Astrocyte (in vitro differentiated cells and primary cell): ENCODE results near the gene DDOST. TPM values are rescaled to one million over a fixed set of nuclear protein-coding genes. Genes with fewer than 3 reads are reported as not detected.
"Not testable (repeated sequence)": the region's sequence is repeated elsewhere in the genome, so short reads cannot be mapped to it uniquely, and the experiment has no call there.

Experiments
- DNase-seq: peaks from one replicate; pipeline ENCODE4 v3.0.0-alpha.2; 2010; ENCODE audit warnings: low read depth
- FAIRE-seq: peaks from 2 replicates; lab custom pipeline; 2011; peaks lifted over from hg19 to GRCh38; lab: Jason Lieb, UNC
- H2AFZ ChIP-seq: 2 replicates; pipeline ENCODE4 v1.6.0; 2012; ENCODE audit warnings: low read depth, low read length, inconsistent platforms
- H3K27ac ChIP-seq: 2 replicates; pipeline ENCODE4 v1.5.1; 2011; ENCODE audit warnings: low read depth, low read length, inconsistent platforms
- H3K27me3 ChIP-seq: 2 replicates; pipeline ENCODE4 v1.6.0; 2011; ENCODE audit warnings: low read length, inconsistent platforms; ENCODE audit not compliant: insufficient read depth
- H3K36me3 ChIP-seq: 2 replicates; pipeline ENCODE4 v1.5.1; 2011; ENCODE audit warnings: low read length, inconsistent platforms; ENCODE audit not compliant: insufficient read depth
- H3K4me1 ChIP-seq: 2 replicates; pipeline ENCODE4 v1.5.1; 2011; ENCODE audit warnings: low read length, inconsistent platforms; ENCODE audit not compliant: insufficient read depth
- H3K4me2 ChIP-seq: 2 replicates; pipeline ENCODE4 v1.6.0; 2012; ENCODE audit warnings: low read length, inconsistent platforms
- H3K4me3 ChIP-seq: 2 replicates; pipeline ENCODE4 v1.5.1; 2011; ENCODE audit warnings: low read depth, mild to moderate bottlenecking, low read length, inconsistent platforms; ENCODE audit not compliant: insufficient read depth
- H3K79me2 ChIP-seq: 2 replicates; pipeline ENCODE4 v1.6.0; 2012; ENCODE audit warnings: mild to moderate bottlenecking, low read length, inconsistent platforms; ENCODE audit not compliant: insufficient read depth
- H3K9ac ChIP-seq: 2 replicates; pipeline ENCODE4 v1.6.0; 2012; ENCODE audit warnings: mild to moderate bottlenecking, low read length, inconsistent platforms
- H3K9me3 ChIP-seq: 2 replicates; pipeline ENCODE4 v1.5.1; 2012; ENCODE audit warnings: low read depth, mild to moderate bottlenecking, low read length, inconsistent platforms; ENCODE audit not compliant: insufficient read depth
- H4K20me1 ChIP-seq: 2 replicates; pipeline ENCODE4 v1.6.0; 2012; ENCODE audit warnings: low read length, inconsistent platforms; ENCODE audit not compliant: insufficient read depth
- H3K27ac Mint-ChIP-seq: one replicate; pipeline ENCODE4 v1.8.0; 2021; ENCODE audit warnings: mild to moderate bottlenecking, mixed read lengths; ENCODE audit not compliant: unreplicated experiment
- H3K27me3 Mint-ChIP-seq: one replicate; pipeline ENCODE4 v1.8.0; 2021; ENCODE audit warnings: low read depth, mixed read lengths; ENCODE audit not compliant: unreplicated experiment
- H3K36me3 Mint-ChIP-seq: one replicate; pipeline ENCODE4 v1.8.0; 2021; ENCODE audit warnings: low read depth, mixed read lengths; ENCODE audit not compliant: unreplicated experiment
- H3K4me1 Mint-ChIP-seq: one replicate; pipeline ENCODE4 v1.8.0; 2021; ENCODE audit warnings: low read depth, mixed read lengths; ENCODE audit not compliant: unreplicated experiment
- H3K4me3 Mint-ChIP-seq: one replicate; pipeline ENCODE4 v1.8.0; 2021; ENCODE audit warnings: mild to moderate bottlenecking, moderate library complexity, mixed read lengths; ENCODE audit not compliant: unreplicated experiment
- H3K9me3 Mint-ChIP-seq: one replicate; pipeline ENCODE4 v1.8.0; 2021; ENCODE audit warnings: mild to moderate bottlenecking, mixed read lengths; ENCODE audit not compliant: unreplicated experiment
- CTCF ChIP-seq: IDR thresholded peaks from 2 replicates; pipeline ENCODE4 v1.5.1; 2011; ENCODE audit warnings: low read depth, mild to moderate bottlenecking, inconsistent platforms, low read length, moderate library complexity; ENCODE audit not compliant: insufficient read depth
- EZH2 ChIP-seq: IDR thresholded peaks from 2 replicates; pipeline ENCODE4 v1.6.1; 2012; ENCODE audit warnings: mild to moderate bottlenecking, low read length, inconsistent platforms; ENCODE audit not compliant: insufficient read depth
- total RNA-seq: library from RNA; stranded (reverse); gene quantifications from 2 replicates; pipeline ENCODE4 v1.2.1, GENCODE V29; 2021

DDOST gene
- total RNA-seq, 1 donor from 2014 or later, result 327 TPM

- H3K4me3 Mint-ChIP-seq, result no peak overlapping the region
- Histone ChIP-seq H3K4me1 (no peaks in the 10 kb centered on the region), H3K27me3 (no peaks in the 10 kb centered on the region), H3K9me3 (no peaks in the 10 kb centered on the region), H4K20me1 (no peaks in the 10 kb centered on the region), H3K36me3 (no peaks in the 10 kb centered on the region), H3K4me3 (no peak overlapping the region), H3K4me2 (no peak overlapping the region), H3K79me2 (no peaks in the 10 kb centered on the region), H3K9ac (no peak overlapping the region), H2AFZ (no peak overlapping the region), H3K27ac (no peak overlapping the region)
- H3K27me3 Mint-ChIP-seq, result no peaks in the 10 kb centered on the region
- FAIRE-seq, result no peak
- no peak for TF ChIP-seq CTCF
- TF ChIP-seq EZH2, result no peak
- H3K9me3 Mint-ChIP-seq, result no peaks in the 10 kb centered on the region
- H3K4me1 Mint-ChIP-seq, result no peaks in the 10 kb centered on the region
- H3K27ac Mint-ChIP-seq, result no peak overlapping the region
- DNase-seq, result no peak
- H3K36me3 Mint-ChIP-seq, result peaks cover 2% of the 10 kb centered on the region
Observed at GRCh38 chr1:20678599-20678998, 17.4 kb upstream of the DDOST start.

- H4K20me1 ChIP-seq, FAIRE-seq, DNase-seq: not testable (repeated sequence)
Observed at GRCh38 chr1:20673626-20674025, 12.5 kb upstream of the DDOST start.

GRCh38 chr1:20672265-20672632 is 11.1 kb upstream of the DDOST start:
- no peak overlapping the region for H3K27ac ChIP-seq
- H3K27me3 ChIP-seq, result no peaks in the 10 kb centered on the region
- Mint-ChIP-seq H3K9me3 (peaks cover 3% of the 10 kb centered on the region), H3K27ac (no peak overlapping the region), H3K27me3 (no peaks in the 10 kb centered on the region), H3K4me1 (no peaks in the 10 kb centered on the region), H3K4me3 (no peak overlapping the region), H3K36me3 (peaks cover 2% of the 10 kb centered on the region)
- no peaks in the 10 kb centered on the region for H3K79me2 ChIP-seq
- FAIRE-seq (no peak), DNase-seq (no peak)
- no peaks in the 10 kb centered on the region for H3K9me3 ChIP-seq
- TF ChIP-seq EZH2 (no peak), CTCF (no peak)
- no peak overlapping the region for H3K4me2 ChIP-seq
- H2AFZ ChIP-seq, result no peak overlapping the region
- H3K4me1 ChIP-seq, result no peaks in the 10 kb centered on the region
- H3K9ac ChIP-seq, result no peak overlapping the region
- no peaks in the 10 kb centered on the region for H3K36me3 ChIP-seq
- H3K4me3 ChIP-seq, result no peak overlapping the region
- no peaks in the 10 kb centered on the region for H4K20me1 ChIP-seq

More at GRCh38 chr1:20673626-20674025, 12.5 kb upstream of the DDOST start:
- H3K79me2 ChIP-seq, H3K4me3 Mint-ChIP-seq, H3K4me1 ChIP-seq, H3K27me3 ChIP-seq, H3K36me3 Mint-ChIP-seq, H2AFZ ChIP-seq, H3K27ac Mint-ChIP-seq, H3K9me3 ChIP-seq, H3K27me3 Mint-ChIP-seq, H3K4me1 Mint-ChIP-seq, H3K36me3 ChIP-seq, H3K9ac ChIP-seq, H3K4me2 ChIP-seq, H3K4me3 ChIP-seq, H3K9me3 Mint-ChIP-seq, H3K27ac ChIP-seq: not testable (repeated sequence)
